IMR-90 (cell line): ENCODE results near the gene ASXL3. TPM values are rescaled to one million over a fixed set of nuclear protein-coding genes. Genes with fewer than 3 reads are reported as not detected.

Experiments
- ATAC-seq: fragments of 200-7000 bp; cut with Tn5 transposase; 2 replicates; pipeline ENCODE4 v1.9.1; 2020; ENCODE audit warnings: low read depth, mild to moderate bottlenecking, moderate library complexity
- BruUV-seq: library from RNA; stranded (reverse); fragments of 400-500 nt; replicated peaks from 2 replicates; lab custom pipeline; 2021; lab: Mats Ljungman, UMichigan
- CTCF ChIA-PET: fragments of 300-600 bp; formaldehyde crosslinking; extraction: SDS; loops from one replicate; lab custom pipeline; 2021; ENCODE audit warnings: antibody characterized with exemption; lab: Yijun Ruan, JAX
- POLR2A ChIA-PET: fragments of 300-600 bp; sonication (Branson Sonifier 250); formaldehyde crosslinking; loops from one replicate; lab custom pipeline; 2022; ENCODE audit warnings: antibody characterized with exemption; ENCODE audit not compliant: unreplicated experiment; lab: Charles Lee
- DNase-seq: peaks from one replicate; pipeline ENCODE4 v3.0.0; 2013
- H2AFZ ChIP-seq: replicated peaks from 2 replicates; pipeline ENCODE3; 2013; ENCODE audit warnings: low read length, mild to moderate bottlenecking; ENCODE audit not compliant: poor library complexity
- H2AK5ac ChIP-seq: 2 replicates; pipeline ENCODE4 v1.6.1; 2013; ENCODE audit warnings: low read depth, low read length, inconsistent platforms
- H2AK9ac ChIP-seq: replicated peaks from 2 replicates; pipeline ENCODE3; 2013; ENCODE audit warnings: mild to moderate bottlenecking, low read depth, low read length, moderate library complexity; ENCODE audit not compliant: poor library complexity
- H2BK120ac ChIP-seq: 2 replicates; pipeline ENCODE4 v1.6.1; 2013; ENCODE audit warnings: low read depth, low read length, inconsistent platforms
- H2BK15ac ChIP-seq: 3 replicates; pipeline ENCODE4 v1.6.1; 2013; ENCODE audit warnings: low read depth, low read length, inconsistent platforms
- H2BK20ac ChIP-seq: 2 replicates; pipeline ENCODE4 v1.6.1; 2013; ENCODE audit warnings: low read depth, mild to moderate bottlenecking, inconsistent platforms, low read length, moderate library complexity
- H2BK5ac ChIP-seq: 2 replicates; pipeline ENCODE4 v1.6.1; 2013; ENCODE audit warnings: mild to moderate bottlenecking, low read depth, low read length, inconsistent platforms; ENCODE audit not compliant: poor library complexity, severe bottlenecking
- H3K14ac ChIP-seq: replicated peaks from 2 replicates; pipeline ENCODE4 v1.6.1; 2013; ENCODE audit warnings: low read depth, low read length, inconsistent platforms
- H3K18ac ChIP-seq: 2 replicates; pipeline ENCODE4 v1.6.1; 2013; ENCODE audit warnings: low read depth, low read length, control low read depth
- H3K23ac ChIP-seq: 2 replicates; pipeline ENCODE4 v1.6.1; 2013; ENCODE audit warnings: low read depth, low read length, inconsistent platforms
- H3K27ac ChIP-seq: 2 replicates; pipeline ENCODE4 v1.5.1; 2013; ENCODE audit warnings: mild to moderate bottlenecking, control low read depth, low read length; ENCODE audit not compliant: insufficient read depth
- H3K27me3 ChIP-seq: 2 replicates; pipeline ENCODE4 v1.6.1; 2013; ENCODE audit warnings: low read length; ENCODE audit not compliant: control insufficient read depth, insufficient read depth
- H3K36me3 ChIP-seq: 2 replicates; pipeline ENCODE4 v1.6.1; 2013; ENCODE audit warnings: low read length, mixed read lengths; ENCODE audit not compliant: control insufficient read depth, insufficient read depth
- H3K4ac ChIP-seq: 2 replicates; pipeline ENCODE4 v1.6.1; 2013; ENCODE audit warnings: low read depth, low read length, inconsistent platforms
- H3K4me1 ChIP-seq: 2 replicates; pipeline ENCODE4 v1.6.1; 2013; ENCODE audit warnings: low read length, mixed read lengths; ENCODE audit not compliant: control insufficient read depth, insufficient read depth
- H3K4me2 ChIP-seq: 2 replicates; pipeline ENCODE4 v1.6.1; 2013; ENCODE audit warnings: low read depth, mild to moderate bottlenecking, control low read depth, low read length, moderate library complexity
- H3K4me3 ChIP-seq: 2 replicates; pipeline ENCODE4 v1.5.1; 2013; ENCODE audit warnings: low read depth, mild to moderate bottlenecking, control low read depth, low read length, moderate library complexity; ENCODE audit not compliant: insufficient read depth
- H3K56ac ChIP-seq: 2 replicates; pipeline ENCODE4 v1.6.1; 2013; ENCODE audit warnings: low read length, inconsistent platforms; ENCODE audit not compliant: insufficient read depth; ENCODE audit errors: extremely low read depth
- H3K79me1 ChIP-seq, 2 experiments: 2 replicates each; pipeline ENCODE4 v1.6.1; 2013; ENCODE audit warnings: low read length in 2 of 2, inconsistent platforms in 1 of 2, low read depth in 1 of 2
- H3K9ac ChIP-seq: 2 replicates; pipeline ENCODE4 v1.6.1; 2013; ENCODE audit warnings: low read depth, low read length, control low read depth
- H3K9me1 ChIP-seq: 2 replicates; pipeline ENCODE4 v1.6.1; 2013; ENCODE audit warnings: low read length, inconsistent platforms; ENCODE audit not compliant: insufficient read depth
- H3K9me3 ChIP-seq: 2 replicates; pipeline ENCODE4 v1.6.1; 2013; ENCODE audit warnings: low read length; ENCODE audit not compliant: control insufficient read depth, insufficient read depth
- H4K20me1 ChIP-seq: 2 replicates; pipeline ENCODE4 v1.6.1; 2013; ENCODE audit warnings: low read length, inconsistent platforms; ENCODE audit not compliant: insufficient read depth
- H4K5ac ChIP-seq: 2 replicates; pipeline ENCODE4 v1.6.1; 2013; ENCODE audit warnings: mild to moderate bottlenecking, low read depth, low read length, control low read depth
- H4K8ac ChIP-seq, 2 experiments: 2 replicates each; pipeline ENCODE4 v1.6.1; 2013; ENCODE audit warnings: low read depth in 2 of 2, low read length in 2 of 2, control low read depth in 1 of 2, inconsistent platforms in 1 of 2
- H4K91ac ChIP-seq: 2 replicates; pipeline ENCODE4 v1.6.1; 2013; ENCODE audit warnings: low read depth, low read length, inconsistent platforms; ENCODE audit not compliant: insufficient read depth
- BHLHE40 ChIP-seq: fragments of 150-350 bp; IDR thresholded peaks from 2 replicates; pipeline ENCODE4 v1.6.1; 2016; ENCODE audit warnings: mild to moderate bottlenecking, low read depth, low read length
- CHD1 ChIP-seq: IDR thresholded peaks from 2 replicates; pipeline ENCODE4 v1.6.1; 2012; ENCODE audit warnings: low read depth, low read length, improper control_type of control experiment
- MAFK ChIP-seq: IDR thresholded peaks from 2 replicates; pipeline ENCODE4 v1.6.1; 2012; ENCODE audit warnings: low read depth, low read length, improper control_type of control experiment
- MAZ ChIP-seq: IDR thresholded peaks from 2 replicates; pipeline ENCODE4 v1.6.1; 2012; ENCODE audit warnings: low read depth, mild to moderate bottlenecking, low read length, improper control_type of control experiment, moderate library complexity, borderline replicate concordance
- RAD21 ChIP-seq: IDR thresholded peaks from 2 replicates; pipeline ENCODE4 v1.6.1; 2012; ENCODE audit warnings: low read length, improper control_type of control experiment
- RFX5 ChIP-seq: IDR thresholded peaks from 2 replicates; pipeline ENCODE4 v1.8.0; 2012; ENCODE audit warnings: low read depth, mild to moderate bottlenecking, low read length, moderate library complexity
- dilution Hi-C: fragments of 300-500 bp; cut with HindIII; formaldehyde crosslinking; loops from one replicate; pipeline ENCODE4 v1.14.3; 2018; ENCODE audit warnings: low sequenced_read_pairs; ENCODE audit not compliant: unreplicated experiment
- in situ Hi-C: fragments of 300-500 bp; cut with MboI; formaldehyde crosslinking; loops from 3 replicates; pipeline ENCODE4 v1.14.3; 2019; ENCODE audit warnings: low sequenced_read_pairs, inconsistent platforms, mixed read lengths
- intact Hi-C: fragments of 100-400 bp; cut with micrococcal nuclease; formaldehyde crosslinking; loops from 2 replicates; pipeline ENCODE4 v1.10.0; 2022
- polyA plus RNA-seq, 3 experiments: library from polyadenylated mRNA; depleted of rRNA; stranded (reverse); fragments of >200 nt; gene quantifications; 2 replicates each; pipeline ENCODE4 v1.2.3, GENCODE V29; 2012; ENCODE audit warnings: low replicate concordance in 1 of 3
- total RNA-seq: library from RNA; depleted of rRNA; stranded (reverse); fragments of >200 nt; gene quantifications from 2 replicates; pipeline ENCODE4 v1.2.3, GENCODE V29; 2012; rRNA removed

Gene ASXL3
- total and polyA plus RNA-seq, 2 of the 4 experiments (the other 2 are of a cell fraction): 0.03 to 0.54 TPM

DNA sequence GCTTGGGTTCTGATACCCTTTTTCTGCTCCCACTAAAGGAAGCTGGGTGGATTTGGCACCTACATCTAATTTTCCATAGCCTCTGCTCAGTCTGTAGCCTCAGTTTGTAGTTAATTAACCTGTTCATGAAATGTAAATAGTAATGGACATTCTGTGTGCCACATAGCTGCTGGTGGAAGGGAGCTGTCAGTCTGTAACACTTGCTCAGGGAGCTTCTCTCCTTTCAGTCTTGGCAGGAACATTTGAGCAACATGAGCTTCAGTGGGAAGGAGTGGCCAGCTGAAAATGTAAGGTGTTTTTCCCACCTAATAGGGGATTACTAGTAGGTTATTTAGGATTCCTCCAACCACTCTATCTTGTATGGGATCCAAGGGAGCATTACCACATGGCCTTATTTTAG is 203.4 kb downstream of the ASXL3 start:
- no peak overlapping the region for H2AK5ac ChIP-seq
- H3K4me2 ChIP-seq: no peak overlapping the region
- H3K4ac ChIP-seq: no peak overlapping the region
- no peak overlapping the region for H3K56ac ChIP-seq
- no peak overlapping the region for H2BK15ac ChIP-seq
- no peak overlapping the region for H2BK5ac ChIP-seq
- dilution Hi-C loops (no loop called here), in situ Hi-C loops (no loop called here), intact Hi-C loops (no loop called here)
- no peaks in the 10 kb centered on the region for H3K9me3 ChIP-seq
- no peak overlapping the region for H3K18ac ChIP-seq
- no peaks in the 10 kb centered on the region for H3K9me1 ChIP-seq
- H3K14ac ChIP-seq: no peak overlapping the region
- H3K79me1 ChIP-seq: no peaks in the 10 kb centered on the region
- DNase-seq (no peak), ATAC-seq (no peak)
- no peaks in the 10 kb centered on the region for H3K4me1 ChIP-seq
- H3K9ac ChIP-seq: no peak overlapping the region
- CTCF ChIA-PET: interaction anchor here (0.6 kb wide), 1 partner anchor 306 kb away, joined by 3 read pairs; no protein-coding TSS in a partner anchor
- no peak for TF ChIP-seq CHD1
- TF ChIP-seq MAZ: no peak
- TF ChIP-seq MAFK: no peak
- no peak for TF ChIP-seq BHLHE40
- TF ChIP-seq RFX5: no peak
- TF ChIP-seq RAD21: no peak
- no TSS peak for BruUV-seq
- POLR2A ChIA-PET: no interaction called here
- H3K27me3 ChIP-seq: no peaks in the 10 kb centered on the region; the same call in 1 of the 2 replicates
- no peak overlapping the region for H3K4me3 ChIP-seq
- no peak overlapping the region for H2BK120ac ChIP-seq
- H4K8ac ChIP-seq: no peak overlapping the region
- no peak overlapping the region for H3K27ac ChIP-seq
- no peak overlapping the region for H2AFZ ChIP-seq
- H3K23ac ChIP-seq: no peak overlapping the region
- no peak overlapping the region for H2AK9ac ChIP-seq
- H2BK20ac ChIP-seq: no peak overlapping the region
- no peak overlapping the region for H4K91ac ChIP-seq
- H4K20me1 ChIP-seq: no peaks in the 10 kb centered on the region
- no peaks in the 10 kb centered on the region for H3K36me3 ChIP-seq
- H4K5ac ChIP-seq: no peak overlapping the region

Other genes starting within 250 kb of the ASXL3 start
- not detected in 2 replicates for gene CCDC178, start 137.5 kb upstream of the ASXL3 start, total RNA-seq
- gene CCDC178, start 137.5 kb upstream of the ASXL3 start, polyA plus RNA-seq (2012; rRNA removed): not detected in 2 replicates